HFF-Myc (cell line): Measurements from ENCODE around the gene TBC1D14.

Experiments used
- DNase-seq: peaks from one replicate; pipeline ENCODE4 v3.0.0-alpha.2; 2011; ENCODE audit warnings: low read depth; ENCODE audit errors: extremely low read depth
- H3K4me3 ChIP-seq: replicated peaks from 2 replicates; pipeline ENCODE4 v1.5.1; 2011; ENCODE audit warnings: low read depth, mild to moderate bottlenecking, control low read depth, low read length
- TF ChIP-seq, protein P1 (sequence below): IDR thresholded peaks from 2 replicates; pipeline ENCODE4 v1.5.1; 2012; ENCODE audit warnings: mild to moderate bottlenecking, low read depth, low read length, control low read depth; ENCODE audit errors: missing control alignments

TBC1D14 gene

GRCh38 chr4:7024336-7024890 lies 114.8 kb downstream of the TBC1D14 start:
- DNase-seq = no peak
- H3K4me3 ChIP-seq = no peak overlapping the region
- TF ChIP-seq, protein P1, sequence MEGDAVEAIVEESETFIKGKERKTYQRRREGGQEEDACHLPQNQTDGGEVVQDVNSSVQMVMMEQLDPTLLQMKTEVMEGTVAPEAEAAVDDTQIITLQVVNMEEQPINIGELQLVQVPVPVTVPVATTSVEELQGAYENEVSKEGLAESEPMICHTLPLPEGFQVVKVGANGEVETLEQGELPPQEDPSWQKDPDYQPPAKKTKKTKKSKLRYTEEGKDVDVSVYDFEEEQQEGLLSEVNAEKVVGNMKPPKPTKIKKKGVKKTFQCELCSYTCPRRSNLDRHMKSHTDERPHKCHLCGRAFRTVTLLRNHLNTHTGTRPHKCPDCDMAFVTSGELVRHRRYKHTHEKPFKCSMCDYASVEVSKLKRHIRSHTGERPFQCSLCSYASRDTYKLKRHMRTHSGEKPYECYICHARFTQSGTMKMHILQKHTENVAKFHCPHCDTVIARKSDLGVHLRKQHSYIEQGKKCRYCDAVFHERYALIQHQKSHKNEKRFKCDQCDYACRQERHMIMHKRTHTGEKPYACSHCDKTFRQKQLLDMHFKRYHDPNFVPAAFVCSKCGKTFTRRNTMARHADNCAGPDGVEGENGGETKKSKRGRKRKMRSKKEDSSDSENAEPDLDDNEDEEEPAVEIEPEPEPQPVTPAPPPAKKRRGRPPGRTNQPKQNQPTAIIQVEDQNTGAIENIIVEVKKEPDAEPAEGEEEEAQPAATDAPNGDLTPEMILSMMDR = no peak

DNA sequence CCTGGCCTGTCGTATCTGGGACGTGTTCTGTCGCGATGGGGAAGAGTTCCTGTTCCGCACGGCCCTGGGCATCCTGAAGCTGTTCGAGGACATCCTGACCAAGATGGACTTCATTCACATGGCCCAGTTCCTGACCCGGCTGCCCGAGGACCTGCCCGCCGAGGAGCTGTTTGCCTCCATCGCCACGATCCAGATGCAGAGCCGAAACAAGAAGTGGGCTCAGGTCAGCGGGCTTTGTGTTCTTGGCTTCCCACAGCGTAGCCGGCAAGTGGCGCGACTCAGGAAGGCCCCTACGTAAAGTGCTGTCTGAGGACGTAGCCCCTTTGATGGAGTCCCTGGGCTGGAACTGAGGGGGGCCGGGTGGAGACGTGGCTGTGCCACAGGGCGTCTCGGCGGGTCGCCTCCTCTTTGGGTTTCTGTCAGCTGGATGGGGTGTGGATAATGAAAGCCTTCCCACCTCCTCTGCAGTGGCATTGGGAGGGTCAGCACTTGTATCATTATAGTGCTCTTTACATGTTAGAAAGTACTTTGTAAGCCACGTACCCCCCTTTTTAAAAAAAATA lies 115.5 kb downstream of the TBC1D14 start:
- TF ChIP-seq, protein P1 = no peak
- DNase-seq = no peak
- H3K4me3 ChIP-seq = no peak overlapping the region

- no peak overlapping the region for H3K4me3 ChIP-seq
- no peak for DNase-seq
- TF ChIP-seq, protein P1 = no peak
These were observed 116.5 kb downstream of the TBC1D14 start for GRCh38 chr4:7026107-7026506.

DNA sequence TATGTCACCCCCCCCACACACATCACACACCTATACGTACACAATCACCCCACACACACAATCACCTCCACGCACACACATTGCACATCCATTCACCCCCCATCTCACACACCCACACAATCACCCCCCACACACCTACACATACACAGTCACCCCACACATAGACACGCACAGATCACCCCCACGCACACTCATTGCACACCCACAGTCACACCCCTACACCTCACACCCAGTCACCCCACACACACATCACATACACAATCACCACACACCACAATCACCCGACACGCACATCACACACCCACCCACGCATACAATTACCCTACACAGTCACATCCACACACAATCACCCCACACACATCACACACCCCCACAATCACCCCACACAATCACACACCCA lies 117.7 kb downstream of the TBC1D14 start:
- no peak overlapping the region for H3K4me3 ChIP-seq
- TF ChIP-seq, protein P1 = no peak
- no peak for DNase-seq

DNA sequence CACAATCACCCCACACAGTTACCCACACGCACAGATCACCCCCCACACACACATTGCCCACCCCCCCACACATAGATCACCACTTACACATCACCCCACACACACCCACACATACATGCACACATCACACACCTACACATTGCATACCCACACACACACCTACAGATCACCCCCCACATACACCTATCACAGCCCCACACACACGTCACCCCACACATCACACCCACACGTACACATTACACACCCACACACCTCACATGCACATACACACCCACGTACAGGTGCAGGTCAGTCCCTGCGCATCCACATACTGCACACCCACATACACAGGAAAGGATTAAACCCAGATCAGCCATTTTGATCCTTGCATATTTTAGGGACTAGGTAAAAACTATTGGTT lies 118.3 kb downstream of the TBC1D14 start:
- TF ChIP-seq, protein P1 = no peak
- no peak overlapping the region for H3K4me3 ChIP-seq
- no peak for DNase-seq

DNA sequence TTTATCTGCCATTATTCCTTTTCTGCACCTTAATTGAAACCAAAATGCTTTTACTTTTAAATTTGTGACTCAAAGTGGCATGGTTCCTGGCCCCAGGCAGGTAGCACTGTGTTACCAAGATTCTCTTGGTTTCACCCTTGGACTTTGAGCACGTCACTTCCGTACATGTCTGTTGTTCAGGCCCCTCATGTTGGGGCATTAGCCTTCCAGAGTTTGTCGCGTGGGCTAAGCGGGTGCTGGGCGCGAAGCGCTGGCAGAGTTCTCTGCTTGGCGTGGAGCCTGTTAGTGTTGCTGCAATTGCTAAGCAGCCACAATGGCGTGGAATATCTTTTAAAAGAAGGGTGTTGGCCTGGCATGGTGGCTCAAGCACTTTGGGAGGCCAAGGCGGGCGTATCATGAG lies 119.6 kb downstream of the TBC1D14 start:
- DNase-seq = no peak
- H3K4me3 ChIP-seq = no peak overlapping the region
- TF ChIP-seq, protein P1 = no peak

DNA sequence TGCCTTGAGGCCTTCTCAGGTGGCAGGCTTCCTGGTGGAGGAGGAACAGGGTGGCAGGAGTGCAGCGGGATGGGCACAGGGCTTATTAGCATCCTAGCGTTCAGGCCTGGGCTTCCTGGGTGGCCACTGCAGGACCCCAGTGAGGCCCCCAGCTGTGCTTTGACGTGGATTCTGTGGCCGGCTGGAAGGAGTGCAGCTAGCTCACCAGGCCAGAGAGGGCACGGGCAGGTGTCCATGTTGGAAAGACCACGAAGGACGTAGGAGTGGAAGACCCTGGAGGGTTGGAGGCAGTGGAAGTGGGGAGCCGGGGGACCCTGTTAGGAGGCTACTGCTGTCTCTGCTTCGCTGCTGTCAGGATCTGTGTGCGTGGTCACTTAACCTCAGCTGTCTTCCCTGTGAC lies 120.3 kb downstream of the TBC1D14 start:
- TF ChIP-seq, protein P1 = no peak
- no peak overlapping the region for H3K4me3 ChIP-seq
- no peak for DNase-seq
